ENCODE results near the gene ERP44. TPM values are rescaled to one million over a fixed set of nuclear protein-coding genes. Genes with fewer than 3 reads are reported as not detected.
A peak's percentile ranks its signal among the peaks of the same experiment; 100 is the strongest.

The ERP44 gene
- total RNA-seq, 1 donor from 2014 or later = 27.0 TPM

DNA sequence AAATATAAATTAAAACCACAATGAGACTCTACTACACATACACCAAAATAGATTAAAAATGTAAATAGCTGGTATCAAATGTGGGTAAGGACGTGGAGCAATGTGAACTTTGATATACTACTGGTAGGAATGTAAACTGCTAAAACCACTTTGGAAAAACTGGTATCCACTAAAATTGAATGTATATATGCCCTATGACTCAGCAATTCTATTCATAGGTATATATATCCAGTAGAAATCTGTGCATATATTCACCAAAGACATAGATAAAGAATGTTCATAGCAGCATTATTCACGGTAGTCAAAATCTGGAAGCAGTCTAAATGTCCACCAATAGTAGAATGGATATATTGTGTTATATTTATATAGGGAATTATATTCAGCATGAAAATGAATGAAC, 85.2 kb downstream of the ERP44 start:
- no peaks in the 10 kb centered on the region for H3K27me3 ChIP-seq (ENCODE audit: insufficient read depth, low read length)
- H3K27ac ChIP-seq (ENCODE audit: low read depth, low read length) = no peak overlapping the region
- TF ChIP-seq, protein P1, sequence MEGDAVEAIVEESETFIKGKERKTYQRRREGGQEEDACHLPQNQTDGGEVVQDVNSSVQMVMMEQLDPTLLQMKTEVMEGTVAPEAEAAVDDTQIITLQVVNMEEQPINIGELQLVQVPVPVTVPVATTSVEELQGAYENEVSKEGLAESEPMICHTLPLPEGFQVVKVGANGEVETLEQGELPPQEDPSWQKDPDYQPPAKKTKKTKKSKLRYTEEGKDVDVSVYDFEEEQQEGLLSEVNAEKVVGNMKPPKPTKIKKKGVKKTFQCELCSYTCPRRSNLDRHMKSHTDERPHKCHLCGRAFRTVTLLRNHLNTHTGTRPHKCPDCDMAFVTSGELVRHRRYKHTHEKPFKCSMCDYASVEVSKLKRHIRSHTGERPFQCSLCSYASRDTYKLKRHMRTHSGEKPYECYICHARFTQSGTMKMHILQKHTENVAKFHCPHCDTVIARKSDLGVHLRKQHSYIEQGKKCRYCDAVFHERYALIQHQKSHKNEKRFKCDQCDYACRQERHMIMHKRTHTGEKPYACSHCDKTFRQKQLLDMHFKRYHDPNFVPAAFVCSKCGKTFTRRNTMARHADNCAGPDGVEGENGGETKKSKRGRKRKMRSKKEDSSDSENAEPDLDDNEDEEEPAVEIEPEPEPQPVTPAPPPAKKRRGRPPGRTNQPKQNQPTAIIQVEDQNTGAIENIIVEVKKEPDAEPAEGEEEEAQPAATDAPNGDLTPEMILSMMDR (IDR thresholded peaks at IDR 0.05; ENCODE audit: insufficient read depth, low read depth, low read length) = no peak
- TF ChIP-seq EZH2 (IDR thresholded peaks at IDR 0.05; ENCODE audit: insufficient read depth, low read length) = no peak
- no peak overlapping the region for H2AFZ ChIP-seq (ENCODE audit: low read depth, low read length)
- Mint-ChIP-seq H3K9me3 (ENCODE audit: unreplicated experiment) (no peaks in the 10 kb centered on the region), H3K27me3 (ENCODE audit: low read depth, unreplicated experiment) (no peaks in the 10 kb centered on the region), H3K27ac (ENCODE audit: unreplicated experiment) (no peak overlapping the region), H3K4me1 (ENCODE audit: low read depth, unreplicated experiment) (no peaks in the 10 kb centered on the region), H3K4me3 (ENCODE audit: unreplicated experiment) (no peak overlapping the region), H3K36me3 (ENCODE audit: low read depth, unreplicated experiment) (peaks cover 4% of the 10 kb centered on the region)
- H3K4me3 ChIP-seq (ENCODE audit: insufficient read depth, low read depth, low read length) = no peak overlapping the region
- no peaks in the 10 kb centered on the region for H3K9me3 ChIP-seq (ENCODE audit: insufficient read depth, low read depth, low read length)
- FAIRE-seq (no peak), DNase-seq (ENCODE audit: low read depth) (no peak)
- H3K9ac ChIP-seq (ENCODE audit: low read length) = no peak overlapping the region
- H3K4me2 ChIP-seq (ENCODE audit: low read length) = no peak overlapping the region
- no peaks in the 10 kb centered on the region for H3K4me1 ChIP-seq (ENCODE audit: insufficient read depth, low read length)
- no peaks in the 10 kb centered on the region for H3K79me2 ChIP-seq (ENCODE audit: insufficient read depth, low read length)
- no peaks in the 10 kb centered on the region for H3K36me3 ChIP-seq (ENCODE audit: insufficient read depth, low read length)
- H4K20me1 ChIP-seq (ENCODE audit: insufficient read depth, low read length) = no peaks in the 10 kb centered on the region

DNA sequence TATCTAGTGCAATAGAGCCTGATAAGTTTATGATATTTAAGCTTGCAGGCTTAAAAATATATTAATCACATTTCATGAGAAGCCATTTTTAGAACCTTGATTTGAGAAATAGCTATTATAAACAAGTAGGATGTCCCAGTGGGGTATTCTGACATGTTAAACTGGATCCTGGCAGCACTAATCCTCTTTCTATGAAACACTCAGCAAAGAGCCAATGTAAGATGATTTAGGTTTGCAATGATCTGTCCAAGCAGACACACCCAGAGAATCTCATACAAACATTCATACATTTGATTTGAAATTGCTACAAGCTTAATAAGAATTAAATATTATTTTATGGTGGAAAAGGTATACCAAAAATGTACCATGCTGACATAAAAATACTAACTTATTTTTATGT, 86.5 kb downstream of the ERP44 start:
- H3K27me3 ChIP-seq (ENCODE audit: insufficient read depth, low read length) = no peaks in the 10 kb centered on the region
- Mint-ChIP-seq H3K27ac (ENCODE audit: unreplicated experiment) (no peak overlapping the region), H3K4me3 (ENCODE audit: unreplicated experiment) (no peak overlapping the region), H3K36me3 (ENCODE audit: low read depth, unreplicated experiment) (peaks cover 4% of the 10 kb centered on the region), H3K9me3 (ENCODE audit: unreplicated experiment) (no peaks in the 10 kb centered on the region), H3K27me3 (ENCODE audit: low read depth, unreplicated experiment) (no peaks in the 10 kb centered on the region), H3K4me1 (ENCODE audit: low read depth, unreplicated experiment) (no peaks in the 10 kb centered on the region)
- H3K36me3 ChIP-seq (ENCODE audit: insufficient read depth, low read length) = no peaks in the 10 kb centered on the region
- H3K27ac ChIP-seq (ENCODE audit: low read depth, low read length) = no peak overlapping the region
- no peak overlapping the region for H3K9ac ChIP-seq (ENCODE audit: low read length)
- TF ChIP-seq EZH2 (IDR thresholded peaks at IDR 0.05; ENCODE audit: insufficient read depth, low read length) = no peak
- TF ChIP-seq, protein P1 (IDR thresholded peaks at IDR 0.05; ENCODE audit: insufficient read depth, low read depth, low read length) = no peak
- no peaks in the 10 kb centered on the region for H3K4me1 ChIP-seq (ENCODE audit: insufficient read depth, low read length)
- no peak for DNase-seq (ENCODE audit: low read depth)
- H3K4me3 ChIP-seq (ENCODE audit: insufficient read depth, low read depth, low read length) = no peak overlapping the region
- H3K9me3 ChIP-seq (ENCODE audit: insufficient read depth, low read depth, low read length) = no peaks in the 10 kb centered on the region
- FAIRE-seq = no peak
- H3K79me2 ChIP-seq (ENCODE audit: insufficient read depth, low read length) = no peaks in the 10 kb centered on the region
- H3K4me2 ChIP-seq (ENCODE audit: low read length) = no peak overlapping the region
- H2AFZ ChIP-seq (ENCODE audit: low read depth, low read length) = no peak overlapping the region
- no peaks in the 10 kb centered on the region for H4K20me1 ChIP-seq (ENCODE audit: insufficient read depth, low read length)

DNA sequence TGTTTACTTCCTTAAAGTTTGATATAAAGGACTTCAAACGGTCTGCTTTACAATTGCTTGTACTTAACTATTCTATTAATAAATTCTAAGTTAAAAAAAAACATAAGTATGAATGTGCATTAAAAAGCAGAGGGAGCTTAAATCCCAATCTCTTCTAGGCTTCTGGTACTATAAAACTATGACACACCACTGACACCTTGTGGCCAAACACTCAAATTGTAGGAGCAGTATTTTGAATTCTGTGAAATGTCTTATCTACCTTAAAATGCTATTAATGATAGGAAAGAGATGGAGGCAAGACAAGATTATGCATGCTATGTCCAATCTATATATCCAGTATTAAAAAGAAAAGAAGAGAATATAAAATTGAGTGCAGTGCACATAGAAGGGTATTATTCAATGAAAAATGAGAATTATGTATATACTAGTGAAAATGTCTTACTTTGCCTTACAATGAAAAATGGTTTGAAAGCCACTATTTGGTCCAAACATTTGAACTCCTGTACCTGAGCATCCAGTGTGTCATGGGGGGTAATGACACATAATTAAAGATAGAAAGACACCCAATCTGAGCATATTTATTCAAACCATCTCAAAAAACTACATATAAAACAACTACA, 87.6 kb downstream of the ERP44 start:
- H3K4me3 Mint-ChIP-seq (ENCODE audit: unreplicated experiment) = no peak overlapping the region
- FAIRE-seq (no peak), DNase-seq (ENCODE audit: low read depth) (peak; percentile 26)
- no peaks in the 10 kb centered on the region for H3K9me3 Mint-ChIP-seq (ENCODE audit: unreplicated experiment)
- Histone ChIP-seq H3K4me3 (ENCODE audit: insufficient read depth, low read depth, low read length) (no peak overlapping the region), H3K9ac (ENCODE audit: low read length) (no peak overlapping the region), H3K27me3 (ENCODE audit: insufficient read depth, low read length) (no peaks in the 10 kb centered on the region), H2AFZ (ENCODE audit: low read depth, low read length) (no peak overlapping the region), H3K4me2 (ENCODE audit: low read length) (no peak overlapping the region), H3K4me1 (ENCODE audit: insufficient read depth, low read length) (no peaks in the 10 kb centered on the region), H4K20me1 (ENCODE audit: insufficient read depth, low read length) (no peaks in the 10 kb centered on the region), H3K27ac (ENCODE audit: low read depth, low read length) (no peak overlapping the region), H3K79me2 (ENCODE audit: insufficient read depth, low read length) (no peaks in the 10 kb centered on the region), H3K36me3 (ENCODE audit: insufficient read depth, low read length) (no peaks in the 10 kb centered on the region), H3K9me3 (ENCODE audit: insufficient read depth, low read depth, low read length) (no peaks in the 10 kb centered on the region)
- H3K27ac Mint-ChIP-seq (ENCODE audit: unreplicated experiment) = no peak overlapping the region
- H3K36me3 Mint-ChIP-seq (ENCODE audit: low read depth, unreplicated experiment) = peaks cover 4% of the 10 kb centered on the region
- H3K4me1 Mint-ChIP-seq (ENCODE audit: low read depth, unreplicated experiment) = no peaks in the 10 kb centered on the region
- H3K27me3 Mint-ChIP-seq (ENCODE audit: low read depth, unreplicated experiment) = no peaks in the 10 kb centered on the region
- TF ChIP-seq, protein P1 (IDR thresholded peaks at IDR 0.05; ENCODE audit: insufficient read depth, low read depth, low read length) = peak; percentile 63
- no peak for TF ChIP-seq EZH2 (IDR thresholded peaks at IDR 0.05; ENCODE audit: insufficient read depth, low read length)

All from astrocyte (in vitro differentiated cells and primary cell).